HepG2 (cell line): ENCODE measurements around the gene ABCC1. TPM values are rescaled to one million over a fixed set of nuclear protein-coding genes. Genes with fewer than 3 reads are reported as not detected.
A peak's percentile ranks its signal among the peaks of the same experiment; 100 is the strongest.

ENCODE experiments used
- ATAC-seq: fragments of 200-7000 bp; cut with Tn5 transposase; 3 replicates; pipeline ENCODE4 v1.9.1; 2020; ENCODE audit warnings: mild to moderate bottlenecking, moderate library complexity
- BruUV-seq: library from RNA; stranded (reverse); fragments of 400-500 nt; replicated peaks from 2 replicates; lab custom pipeline; 2021; lab: Mats Ljungman, UMichigan
- CTCF ChIA-PET: fragments of 300-600 bp; formaldehyde crosslinking; extraction: SDS; loops from one replicate; lab custom pipeline; 2021; ENCODE audit warnings: low total read pairs, inconsistent platforms, low intra/inter-chr PET ratio; lab: Yijun Ruan, JAX
- POLR2A ChIA-PET: fragments of 350-600 bp; sonication (Branson Sonifier 250); formaldehyde crosslinking; loops from one replicate; lab custom pipeline; 2020; ENCODE audit warnings: antibody characterized with exemption, inconsistent platforms; lab: Yijun Ruan, JAX
- DNase-seq: peaks from one replicate; pipeline ENCODE4 v3.0.0-alpha.2; 2015; ENCODE audit warnings: low spot score
- FAIRE-seq: peaks from 3 replicates; lab custom pipeline; 2011; peaks lifted over from hg19 to GRCh38; lab: Jason Lieb, UNC
- H2AFZ ChIP-seq: one replicate; pipeline ENCODE4 v1.6.1; 2011; ENCODE audit warnings: low read length, inconsistent platforms
- H3K27ac ChIP-seq: fragments of 300-600 bp; 3 replicates; pipeline ENCODE4 v1.8.0; 2011; ENCODE audit warnings: mixed run types, mild to moderate bottlenecking, mixed read lengths, low read length, inconsistent platforms; ENCODE audit not compliant: insufficient read depth; ENCODE audit errors: extremely low read length
- H3K27me3 ChIP-seq, 2 experiments: fragments of 200-600 bp in 1 of 2; 2 replicates in 1 of 2; 3 replicates in 1 of 2; pipeline versions ENCODE4 v1.6.0 to v1.8.0; 2011; ENCODE audit warnings: low read length in 2 of 2, mild to moderate bottlenecking in 2 of 2, moderate library complexity in 2 of 2, inconsistent platforms in 1 of 2; ENCODE audit not compliant: insufficient read depth in 2 of 2, control insufficient read depth in 1 of 2
- H3K36me3 ChIP-seq, 2 experiments: fragments of 200-600 bp in 1 of 2; replicated peaks in 1 of 2; 2 replicates in 1 of 2; 3 replicates in 1 of 2; pipeline versions ENCODE4 v1.5.1 to v1.8.0; 2011; ENCODE audit warnings: low read length in 2 of 2, inconsistent platforms in 1 of 2; ENCODE audit not compliant: insufficient read depth in 2 of 2, control insufficient read depth in 1 of 2
- H3K4me1 ChIP-seq: 2 replicates; pipeline ENCODE4 v1.5.1; 2012; ENCODE audit warnings: low read length, inconsistent platforms; ENCODE audit not compliant: insufficient read depth
- H3K4me2 ChIP-seq: 2 replicates; pipeline ENCODE4 v1.6.0; 2011; ENCODE audit warnings: low read depth, low read length, inconsistent platforms
- H3K4me3 ChIP-seq, 3 experiments: fragments of 200-600 bp in 1 of 3; sonication (generic), shearing (Covaris generic) in 1 of 3; replicated peaks in 1 of 3; 2 replicates each; pipeline ENCODE4 v1.5.1; 2011 to 2016; ENCODE audit warnings: low read length in 3 of 3, inconsistent platforms in 2 of 3, low read depth in 2 of 3, mild to moderate bottlenecking in 2 of 3, control low read depth in 1 of 3, mixed read lengths in 1 of 3; ENCODE audit not compliant: insufficient read depth in 1 of 3
- H3K79me2 ChIP-seq: one replicate; pipeline ENCODE4 v1.6.1; 2011; ENCODE audit warnings: low read length, inconsistent platforms; ENCODE audit not compliant: insufficient read depth
- H3K9ac ChIP-seq: 2 replicates; pipeline ENCODE4 v1.6.0; 2011; ENCODE audit warnings: mild to moderate bottlenecking, low read depth, low read length, inconsistent platforms; ENCODE audit not compliant: insufficient read depth
- H3K9me3 ChIP-seq: 2 replicates; pipeline ENCODE4 v1.5.1; 2012; ENCODE audit warnings: mild to moderate bottlenecking, low read length
- H4K20me1 ChIP-seq: 2 replicates; pipeline ENCODE4 v1.6.0; 2011; ENCODE audit warnings: inconsistent platforms, mild to moderate bottlenecking, low read length, moderate library complexity; ENCODE audit not compliant: insufficient read depth
- BHLHE40 ChIP-seq: IDR thresholded peaks from 2 replicates; pipeline ENCODE4 v1.6.1; 2011; ENCODE audit warnings: low read length, improper control_type of control experiment
- CHCHD3 ChIP-seq: sonication (generic); formaldehyde crosslinking; IDR thresholded peaks from 2 replicates; pipeline ENCODE4 v1.8.0; 2022; ENCODE audit warnings: mild to moderate bottlenecking, missing genetic modification reagents, moderate library complexity
- DZIP1 ChIP-seq: sonication (generic); formaldehyde crosslinking; IDR thresholded peaks from 2 replicates; pipeline ENCODE4 v1.5.0; 2020; ENCODE audit warnings: mild to moderate bottlenecking, missing genetic modification reagents
- FOXK1 ChIP-seq: sonication (generic); formaldehyde crosslinking; IDR thresholded peaks from 2 replicates; pipeline ENCODE4 v1.4.0; 2020; ENCODE audit warnings: low read depth, missing genetic modification reagents, borderline replicate concordance
- HNRNPUL1 ChIP-seq: fragments of 200-400 bp; formaldehyde crosslinking; IDR thresholded peaks from 2 replicates; pipeline ENCODE4 v1.6.1; 2017; ENCODE audit warnings: low read depth, mild to moderate bottlenecking, low read length, moderate library complexity
- IKZF4 ChIP-seq: sonication (generic); formaldehyde crosslinking; IDR thresholded peaks from 2 replicates; pipeline ENCODE4 v1.5.1; 2020; ENCODE audit warnings: borderline replicate concordance, mild to moderate bottlenecking, low read depth, missing genetic modification reagents; ENCODE audit errors: not compliant biosample characterization
- NR2F2 ChIP-seq: IDR thresholded peaks from 2 replicates; pipeline ENCODE4 v1.6.1; 2012; ENCODE audit warnings: low read depth, inconsistent platforms, borderline replicate concordance
- PAWR ChIP-seq: sonication (generic); formaldehyde crosslinking; IDR thresholded peaks from 2 replicates; pipeline ENCODE4 v1.4.0; 2020; ENCODE audit warnings: missing genetic modification reagents, mild to moderate bottlenecking, borderline replicate concordance
- ZNF160 ChIP-seq: sonication (generic); formaldehyde crosslinking; IDR thresholded peaks from 2 replicates; pipeline ENCODE4 v1.8.0; 2022; ENCODE audit warnings: mild to moderate bottlenecking, inconsistent platforms, missing genetic modification reagents
- ZNF333 ChIP-seq: sonication (generic); formaldehyde crosslinking; IDR thresholded peaks from 2 replicates; pipeline ENCODE4 v1.4.0; 2020; ENCODE audit warnings: mild to moderate bottlenecking, missing genetic modification reagents, borderline replicate concordance
- ZNF629 ChIP-seq: sonication (generic); formaldehyde crosslinking; conservative IDR thresholded peaks from 2 replicates; pipeline ENCODE4 v1.5.0; 2020; ENCODE audit warnings: missing genetic modification reagents
- ZNF776 ChIP-seq: sonication (generic); formaldehyde crosslinking; IDR thresholded peaks from 2 replicates; pipeline ENCODE4 v1.4.0; 2020; ENCODE audit warnings: mild to moderate bottlenecking, missing genetic modification reagents
- WGBS: methylation state at CpG from one replicate; pipeline ENCODE4 v1.1.6; 2017; ENCODE audit warnings: low lambda C conversion rate; 5-methylcytosine and 5-hydroxymethylcytosine counted together
- in situ Hi-C: cut with HindIII; loops from 2 replicates; pipeline ENCODE4 v1.10.0; 2017; ENCODE audit warnings: low pct_unique_long_range_greater_than_20kb; ENCODE audit not compliant: extremely low pct_ligation_motif_present
- intact Hi-C: fragments of 100-400 bp; cut with micrococcal nuclease; formaldehyde crosslinking; loops from one replicate; pipeline ENCODE4 v1.10.0; 2022; ENCODE audit not compliant: unreplicated experiment
- polyA plus RNA-seq, 8 experiments: library from polyadenylated mRNA; depleted of rRNA in 3 of 8; stranded (reverse) in 7 of 8; unstranded in 1 of 8; fragments of >200 nt; fragmentation: Illumina TruSeq in 4 of 8; extraction: Trizol in 4 of 8; gene quantifications; 2 replicates each; pipeline versions ENCODE4 v1.2.1 to v1.2.3, GENCODE V29; 2011 to 2016; ENCODE audit warnings: low read depth in 4 of 8, missing spikeins in 1 of 8, mixed read lengths in 1 of 8; ENCODE audit not compliant: insufficient read depth in 1 of 8
- total RNA-seq, 5 experiments: library from RNA; depleted of rRNA; stranded (reverse); fragments of >200 nt; fragmentation: Illumina TruSeq; extraction: Trizol; gene quantifications; 2 replicates each; pipeline ENCODE4 v1.2.3, GENCODE V29; 2016; ENCODE audit warnings: low read depth in 1 of 5

ABCC1 gene
- total and polyA plus RNA-seq, 2 of the 13 experiments (the other 11 are each of a cell fraction or from before 2014, with no cell fraction given) = 13.0 to 30.6 TPM

GRCh38 chr16:16150878-16151152 lies 201.4 kb downstream of the ABCC1 start:
- FAIRE-seq (no peak), DNase-seq (no peak), ATAC-seq (no peak)
- no peaks in the 10 kb centered on the region for H4K20me1 ChIP-seq
- no peaks in the 10 kb centered on the region for H3K9me3 ChIP-seq
- H3K4me3 ChIP-seq = no peak overlapping the region
- peak overlapping the region; percentile 60 for H3K27ac ChIP-seq
- 0 out of 2 replicates have a peak, but pooled peaks have one; percentile 77 for TF ChIP-seq CHCHD3 (CRISPR knock-in tag)
- TF ChIP-seq ZNF333 (CRISPR knock-in tag) = peak; percentile 50; the same call in 1 of the 2 replicates
- no peak for TF ChIP-seq DZIP1 (CRISPR knock-in tag)
- TF ChIP-seq FOXK1 (CRISPR knock-in tag) = no peak
- TF ChIP-seq NR2F2 = no peak
- no peak for TF ChIP-seq ZNF776
- TF ChIP-seq BHLHE40 = no peak
- TF ChIP-seq PAWR (CRISPR knock-in tag) = no peak
- TF ChIP-seq HNRNPUL1 = no peak
- 0 out of 2 replicates have a peak, but pooled peaks have one; percentile 17 for TF ChIP-seq ZNF160 (CRISPR knock-in tag)
- TF ChIP-seq ZNF629 (CRISPR knock-in tag) = peak; percentile 51
- no peak for TF ChIP-seq IKZF4 (CRISPR knock-in tag)
- TF ChIP-seq, all 625 proteins: peak for 4
- Histone ChIP-seq H3K4me2 (no peak overlapping the region), H3K36me3 (peaks cover 23 to 42% of the 10 kb centered on the region in 2 experiments), H3K27me3 (no peaks in the 10 kb centered on the region), H2AFZ (no peak overlapping the region), H3K9ac (no peak overlapping the region), H3K4me1 (peaks cover 49% of the 10 kb centered on the region), H3K79me2 (no peaks in the 10 kb centered on the region)
- CTCF ChIA-PET = no interaction called here
- POLR2A ChIA-PET = interaction anchor here (0.9 to 1.3 kb wide), 2 partner anchors 9 to 17 kb away, joined by 3 to 4 read pairs; no protein-coding TSS in a partner anchor
- in situ Hi-C loops (no loop called here), intact Hi-C loops (no loop called here)
- WGBS = 97% methylated on average over 4 of the region's 4 CpGs
- no TSS peak for BruUV-seq
